H9 (cell line): ENCODE data around the gene IL17RE. TPM values are rescaled to one million over a fixed set of nuclear protein-coding genes. Genes with fewer than 3 reads are reported as not detected.
A peak's percentile ranks its signal among the peaks of the same experiment; 100 is the strongest.

Experiments
- DNase-seq: peaks from one replicate; pipeline ENCODE4 v3.0.0-alpha.2; 2017
- H2AFZ ChIP-seq: one replicate; pipeline ENCODE4 v1.6.1; 2013; ENCODE audit warnings: mild to moderate bottlenecking, low read length, control low read depth, moderate library complexity
- H2AK5ac ChIP-seq: 2 replicates; pipeline ENCODE4 v1.6.1; 2013; ENCODE audit warnings: low read length, control low read depth, mixed read lengths; ENCODE audit not compliant: insufficient read length
- H2BK120ac ChIP-seq: one replicate; pipeline ENCODE4 v1.6.1; 2013; ENCODE audit warnings: low read depth, mild to moderate bottlenecking, low read length, control low read depth, inconsistent platforms; ENCODE audit not compliant: poor library complexity, severe bottlenecking
- H2BK12ac ChIP-seq: 2 replicates; pipeline ENCODE4 v1.6.1; 2013; ENCODE audit warnings: low read length, control low read depth, mixed read lengths, low read depth; ENCODE audit not compliant: insufficient read length
- H2BK15ac ChIP-seq: 2 replicates; pipeline ENCODE4 v1.6.1; 2013; ENCODE audit warnings: low read depth, low read length, control low read depth
- H2BK20ac ChIP-seq: one replicate; pipeline ENCODE4 v1.6.1; 2013; ENCODE audit warnings: low read depth, mild to moderate bottlenecking, low read length, control low read depth, inconsistent platforms; ENCODE audit not compliant: poor library complexity, severe bottlenecking
- H2BK5ac ChIP-seq: 2 replicates; pipeline ENCODE4 v1.6.1; 2013; ENCODE audit warnings: low read length, control low read depth, mixed read lengths; ENCODE audit not compliant: insufficient read length
- H3K14ac ChIP-seq: 2 replicates; pipeline ENCODE4 v1.6.1; 2013; ENCODE audit warnings: low read length, control low read depth; ENCODE audit not compliant: insufficient read depth
- H3K18ac ChIP-seq: 2 replicates; pipeline ENCODE4 v1.6.1; 2013; ENCODE audit warnings: low read depth, mild to moderate bottlenecking, mixed read lengths, low read length, control low read depth; ENCODE audit not compliant: insufficient read length
- H3K23ac ChIP-seq: 2 replicates; pipeline ENCODE4 v1.6.1; 2013; ENCODE audit warnings: low read length, control low read depth, mixed read lengths, low read depth; ENCODE audit not compliant: insufficient read length
- H3K23me2 ChIP-seq: 2 replicates; pipeline ENCODE4 v1.6.1; 2013; ENCODE audit warnings: low read depth, mild to moderate bottlenecking, mixed read lengths, low read length, control low read depth; ENCODE audit not compliant: insufficient read length, poor library complexity, severe bottlenecking
- H3K27ac ChIP-seq: 2 replicates; pipeline ENCODE4 v1.5.1; 2013; ENCODE audit warnings: low read length, control low read depth, mixed read lengths, low read depth; ENCODE audit not compliant: insufficient read length
- H3K27me3 ChIP-seq: 2 replicates; pipeline ENCODE4 v1.6.1; 2013; ENCODE audit warnings: low read length, control low read depth, inconsistent platforms; ENCODE audit not compliant: insufficient read depth
- H3K4ac ChIP-seq: 2 replicates; pipeline ENCODE4 v1.6.1; 2013; ENCODE audit warnings: low read depth, mild to moderate bottlenecking, control low read depth, inconsistent platforms, low read length, moderate library complexity
- H3K4me1 ChIP-seq: 2 replicates; pipeline ENCODE4 v1.6.1; 2013; ENCODE audit warnings: low read length, control low read depth, inconsistent platforms; ENCODE audit not compliant: insufficient read depth
- H3K4me2 ChIP-seq: 2 replicates; pipeline ENCODE4 v1.6.1; 2013; ENCODE audit warnings: low read length, control low read depth, mixed read lengths; ENCODE audit not compliant: insufficient read length, insufficient read depth
- H3K56ac ChIP-seq: 2 replicates; pipeline ENCODE4 v1.6.1; 2013; ENCODE audit warnings: low read depth, mild to moderate bottlenecking, mixed read lengths, low read length, control low read depth; ENCODE audit not compliant: insufficient read length
- H3K79me1 ChIP-seq: 2 replicates; pipeline ENCODE4 v1.6.1; 2013; ENCODE audit warnings: low read depth, mild to moderate bottlenecking, moderate library complexity, low read length, control low read depth, inconsistent platforms; ENCODE audit not compliant: insufficient read depth, poor library complexity, severe bottlenecking
- H3K79me2 ChIP-seq: 2 replicates; pipeline ENCODE4 v1.6.1; 2013; ENCODE audit warnings: low read length, control low read depth, inconsistent platforms; ENCODE audit not compliant: insufficient read depth
- H3K9ac ChIP-seq: 2 replicates; pipeline ENCODE4 v1.6.1; 2013; ENCODE audit warnings: low read length, control low read depth, mixed read lengths; ENCODE audit not compliant: insufficient read length; ENCODE audit errors: extremely low read depth
- H3K9me3 ChIP-seq: one replicate; pipeline ENCODE4 v1.6.1; 2013; ENCODE audit warnings: low read depth, low read length, inconsistent platforms; ENCODE audit not compliant: control insufficient read depth
- H3T11ph ChIP-seq: one replicate; pipeline ENCODE4 v1.6.1; 2013; ENCODE audit warnings: mild to moderate bottlenecking, low read length, control low read depth, inconsistent platforms
- H4K20me1 ChIP-seq: one replicate; pipeline ENCODE4 v1.6.1; 2013; ENCODE audit not compliant: control insufficient read depth, insufficient read length, insufficient read depth
- H4K5ac ChIP-seq: 2 replicates; pipeline ENCODE4 v1.6.1; 2013; ENCODE audit warnings: low read depth, mild to moderate bottlenecking, mixed read lengths, low read length, control low read depth; ENCODE audit not compliant: insufficient read length
- H4K8ac ChIP-seq: replicated peaks from 2 replicates; pipeline ENCODE4 v1.6.1; 2013; ENCODE audit warnings: low read length, control low read depth, mixed read lengths, low read depth; ENCODE audit not compliant: insufficient read length
- H4K91ac ChIP-seq: 2 replicates; pipeline ENCODE4 v1.6.1; 2013; ENCODE audit warnings: low read depth, mild to moderate bottlenecking, moderate library complexity, mixed read lengths, low read length, control low read depth; ENCODE audit not compliant: insufficient read length
- H3K27ac Mint-ChIP-seq, 3 experiments: 2 replicates in 2 of 3; 3 replicates in 1 of 3; pipeline ENCODE4 v1.8.0; 2020 to 2021; ENCODE audit warnings: mixed read lengths in 3 of 3, mild to moderate bottlenecking in 1 of 3, moderate library complexity in 1 of 3
- H3K27me3 Mint-ChIP-seq: 2 replicates; pipeline ENCODE4 v1.8.0; 2021; ENCODE audit warnings: low read depth, mild to moderate bottlenecking, moderate library complexity, mixed read lengths
- H3K36me3 Mint-ChIP-seq, 3 experiments: 2 replicates in 2 of 3; 3 replicates in 1 of 3; pipeline ENCODE4 v1.8.0; 2020 to 2021; ENCODE audit warnings: low read depth in 3 of 3, mixed read lengths in 3 of 3; ENCODE audit not compliant: insufficient read depth in 1 of 3
- H3K4me1 Mint-ChIP-seq, 2 experiments: 2 replicates each; pipeline ENCODE4 v1.8.0; 2020; ENCODE audit warnings: mixed read lengths in 2 of 2
- H3K4me3 Mint-ChIP-seq, 2 experiments: 2 replicates in 1 of 2; 3 replicates in 1 of 2; pipeline ENCODE4 v1.8.0; 2020 to 2021; ENCODE audit warnings: mild to moderate bottlenecking in 2 of 2, mixed read lengths in 2 of 2, moderate library complexity in 1 of 2
- H3K9me3 Mint-ChIP-seq, 2 experiments: 2 replicates in 1 of 2; 3 replicates in 1 of 2; pipeline ENCODE4 v1.8.0; 2020; ENCODE audit warnings: mild to moderate bottlenecking in 2 of 2, mixed read lengths in 2 of 2, moderate library complexity in 1 of 2
- CTCF ChIP-seq: fragments of 200-600 bp; sonication (generic); conservative IDR thresholded peaks from 3 replicates; pipeline ENCODE4 v1.8.0; 2021; ENCODE audit warnings: antibody characterized with exemption, mild to moderate bottlenecking
- WGBS: extraction: QIAGEN DNeasy Blood & Tissue Kit; methylation state at CpG from one replicate; pipeline ENCODE4 v1.1.7; 2013; ENCODE audit warnings: missing lambda C conversion rate, low lambda C conversion rate, mixed read lengths; ENCODE audit not compliant: insufficient read length; ENCODE audit errors: extremely low coverage; 5-methylcytosine and 5-hydroxymethylcytosine counted together
- total RNA-seq: library from RNA; stranded (reverse); gene quantifications from 2 replicates; pipeline ENCODE4 v1.2.1, GENCODE V29; 2021

Gene IL17RE
- total RNA-seq, 1 experiment from 2014 or later, result 2.1 TPM

DNA sequence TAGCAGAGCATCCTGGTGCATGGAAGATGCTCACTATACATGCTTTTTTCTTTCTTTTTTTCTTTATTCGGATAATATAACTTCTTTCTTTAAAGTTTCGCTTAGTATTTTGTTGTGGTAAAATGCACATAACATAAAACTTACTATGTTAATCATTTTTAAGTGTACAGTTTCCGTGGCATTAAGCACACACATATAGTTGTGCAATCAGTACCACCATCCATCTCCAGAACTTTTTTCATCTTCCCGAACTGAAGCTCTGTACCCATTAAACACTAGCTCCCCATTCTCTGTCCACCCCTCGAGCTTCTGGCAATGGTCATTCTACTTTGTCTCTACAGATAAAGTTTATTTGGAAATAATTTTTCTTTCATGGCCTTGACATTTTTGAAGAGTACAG is 13.2 kb upstream of the IL17RE start:
- Histone ChIP-seq H2AK5ac (no peak overlapping the region), H3K56ac (no peak overlapping the region), H2BK20ac (no peak overlapping the region), H3K27ac (no peak overlapping the region), H2BK12ac (no peak overlapping the region), H3T11ph (no peak overlapping the region), H4K8ac (no peak overlapping the region), H2AFZ (no peak overlapping the region), H3K4me2 (no peak overlapping the region), H3K14ac (no peak overlapping the region), H3K18ac (no peak overlapping the region), H3K79me1 (peaks cover 6% of the 10 kb centered on the region), H4K20me1 (no peaks in the 10 kb centered on the region), H3K9ac (no peak overlapping the region), H3K79me2 (peaks cover 6% of the 10 kb centered on the region; the same call in 1 of the 2 replicates), H3K4me1 (no peaks in the 10 kb centered on the region), H4K5ac (no peak overlapping the region), H3K27me3 (no peaks in the 10 kb centered on the region; the same call in 1 of the 2 replicates), H3K9me3 (no peaks in the 10 kb centered on the region), H2BK5ac (no peak overlapping the region), H2BK15ac (no peak overlapping the region), H3K4ac (no peak overlapping the region), H4K91ac (no peak overlapping the region), H2BK120ac (no peak overlapping the region), H3K23me2 (no peaks in the 10 kb centered on the region), H3K23ac (no peak overlapping the region)
- H3K4me3 Mint-ChIP-seq, result peak overlapping the region in 1 of 2 experiments; percentile 97; a peak in 1 of 5 replicates
- peaks cover 1 to 12% of the 10 kb centered on the region in 2 experiments; a peak in 3 of 4 replicates for H3K4me1 Mint-ChIP-seq
- TF ChIP-seq CTCF, result no peak
- no peak for DNase-seq
- no peaks in the 10 kb centered on the region; the same call in 1 of the 2 replicates for H3K27me3 Mint-ChIP-seq
- no peaks in the 10 kb centered on the region for H3K9me3 Mint-ChIP-seq
- peaks cover 13 to 26% (median 26%) of the 10 kb centered on the region in 3 experiments for H3K36me3 Mint-ChIP-seq
- no CpG with 5 or more reads among the region's 5 CpGs for WGBS
- H3K27ac Mint-ChIP-seq, result no peak overlapping the region
